Activated CD4-positive, alpha-beta T cell treated with anti-CD3 and anti-CD28 coated beads for 24 hours (primary cell): ENCODE measurements around the gene PLEKHA3.

Experiments used
- DNase-seq, 2 donors: peaks; one replicate each; pipeline ENCODE4 v3.0.0-alpha.2; 2020; ENCODE audit warnings: low read depth in 2 of 2

The PLEKHA3 gene

GRCh38 chr2:178478439-178479274 lies 1.6 kb upstream of the PLEKHA3 start, which contains the start of gene FKBP7:
TSS of gene FKBP7 (minus strand) at chr2:178478600. CDS start at chr2:178478499, 101 bp downstream.
- peak; percentile 62 to 67 for DNase-seq

GRCh38 chr2:178479275-178479616 lies 1.0 kb upstream of the PLEKHA3 start:
- DNase-seq: no peak

GRCh38 chr2:178479758-178480226 lies 465 bp upstream of the PLEKHA3 start:
- no peak for DNase-seq

- DNase-seq: no peak
Observed at GRCh38 chr2:178482437-178482836, 2.2 kb downstream of the PLEKHA3 start.

GRCh38 chr2:178484245-178485041 lies 4.2 kb downstream of the PLEKHA3 start:
- no peak for DNase-seq

- no peak for DNase-seq
Observed at GRCh38 chr2:178485356-178485755, 5.1 kb downstream of the PLEKHA3 start.

- DNase-seq: no peak
Observed at GRCh38 chr2:178491612-178492011, 11.4 kb downstream of the PLEKHA3 start.

GRCh38 chr2:178496049-178496448 lies 15.8 kb downstream of the PLEKHA3 start:
- no peak for DNase-seq

GRCh38 chr2:178498137-178498536 lies 17.9 kb downstream of the PLEKHA3 start:
- DNase-seq: no peak

- DNase-seq: no peak
Observed at GRCh38 chr2:178499640-178500039, 19.4 kb downstream of the PLEKHA3 start.

- no peak for DNase-seq
Observed at GRCh38 chr2:178502751-178503150, 22.5 kb downstream of the PLEKHA3 start.

- DNase-seq: no peak
Observed at GRCh38 chr2:178506101-178506500, 25.8 kb downstream of the PLEKHA3 start.

GRCh38 chr2:178506524-178506923 lies 26.3 kb downstream of the PLEKHA3 start:
- DNase-seq: no peak

GRCh38 chr2:178506949-178507348 lies 26.7 kb downstream of the PLEKHA3 start:
- DNase-seq: no peak

- no peak for DNase-seq
Observed at GRCh38 chr2:178508646-178509045, 28.4 kb downstream of the PLEKHA3 start.

- DNase-seq: no peak
Observed at GRCh38 chr2:178510384-178510783, 30.1 kb downstream of the PLEKHA3 start.

- no peak for DNase-seq
Observed at GRCh38 chr2:178512484-178512883, 32.2 kb downstream of the PLEKHA3 start.

GRCh38 chr2:178513876-178514275 lies 33.6 kb downstream of the PLEKHA3 start:
- no peak for DNase-seq

- DNase-seq: peak; percentile 11 to 42
Observed at GRCh38 chr2:178514664-178515063, 34.4 kb downstream of the PLEKHA3 start.

GRCh38 chr2:178517496-178517895 lies 37.2 kb downstream of the PLEKHA3 start:
- no peak for DNase-seq

GRCh38 chr2:178521304-178522150 lies 41.3 kb downstream of the PLEKHA3 start:
- DNase-seq: peak in 1 of 2 donors; percentile 15
